H1 (cell line): ENCODE data around the gene RAP2C. TPM values are rescaled to one million over a fixed set of nuclear protein-coding genes. Genes with fewer than 3 reads are reported as not detected.

Source experiments
- ASH2L ChIP-seq: fragments of 200-600, 300-600 bp; sonication (generic); IDR thresholded peaks from one replicate; pipeline ENCODE4 v1.7.1; 2017; ENCODE audit warnings: low read length
- CREB1 ChIP-seq: IDR thresholded peaks from 2 replicates; pipeline ENCODE4 v1.6.1; 2012; ENCODE audit warnings: inconsistent platforms
- EP300 ChIP-seq, 2 experiments: IDR thresholded peaks; 1 replicate in 1 of 2; 2 replicates in 1 of 2; pipeline ENCODE4 v1.6.1; 2011 to 2012; ENCODE audit warnings: low read depth in 2 of 2, low read length in 2 of 2, mild to moderate bottlenecking in 2 of 2, borderline replicate concordance in 1 of 2, inconsistent platforms in 1 of 2, moderate library complexity in 1 of 2
- JUN ChIP-seq: IDR thresholded peaks from 2 replicates; pipeline ENCODE4 v1.6.1; 2011; ENCODE audit warnings: low read depth, mild to moderate bottlenecking, improper control_type of control experiment, low read length
- POLR2A ChIP-seq, 2 experiments: IDR thresholded peaks; 1 replicate in 1 of 2; 2 replicates in 1 of 2; pipeline ENCODE4 v1.6.1; 2011; ENCODE audit warnings: low read depth in 2 of 2, low read length in 2 of 2, mild to moderate bottlenecking in 2 of 2; ENCODE audit errors: control extremely low read depth in 1 of 2
- POLR2AphosphoS5 ChIP-seq: IDR thresholded peaks from 2 replicates; pipeline ENCODE4 v1.6.1; 2011; ENCODE audit warnings: low read depth, low read length
- RFX5 ChIP-seq: IDR thresholded peaks from 2 replicates; pipeline ENCODE4 v1.6.1; 2011; ENCODE audit warnings: low read depth, low read length, improper control_type of control experiment, borderline replicate concordance
- SAP30 ChIP-seq: fragments of 300-600 bp; sonication (generic); IDR thresholded peaks from 2 replicates; pipeline ENCODE4 v1.7.1; 2012; ENCODE audit warnings: low read length, moderate library complexity, mild to moderate bottlenecking, inconsistent platforms; ENCODE audit not compliant: insufficient read depth, insufficient replicate concordance
- SIRT6 ChIP-seq: IDR thresholded peaks from one replicate; pipeline ENCODE4 v1.7.1; 2012; ENCODE audit warnings: low read length, inconsistent platforms
- SUZ12 ChIP-seq: fragments of 200-600 bp; sonication (generic); IDR thresholded peaks from 2 replicates; pipeline ENCODE4 v1.6.1; 2012; ENCODE audit warnings: mild to moderate bottlenecking, inconsistent platforms, low read length, moderate library complexity, mixed read lengths
- TAF7 ChIP-seq: optimal IDR thresholded peaks from 2 replicates; pipeline ENCODE3; 2011; ENCODE audit warnings: low read depth, mild to moderate bottlenecking, inconsistent platforms, low read length, moderate library complexity, borderline replicate concordance
- TEAD4 ChIP-seq: IDR thresholded peaks from 2 replicates; pipeline ENCODE4 v1.6.1; 2012; ENCODE audit warnings: low read depth, low read length, inconsistent platforms, mixed read lengths
- polyA plus RNA-seq, 7 experiments: library from polyadenylated mRNA; depleted of rRNA in 3 of 7; stranded (reverse) in 5 of 7; unstranded in 2 of 7; fragments of >200 nt in 5 of 7; fragments of 200-250 nt in 2 of 7; gene quantifications; 1 replicate in 5 of 7; 2 replicates in 1 of 7; 4 replicates in 1 of 7; pipeline versions ENCODE4 v1.2.1 to v1.2.3, GENCODE V29; 2011 to 2013; ENCODE audit warnings: missing spikeins in 2 of 7, mixed read lengths in 2 of 7
- total RNA-seq: library from RNA; stranded (reverse); fragmentation: NEBNext Ultra II Directional; extraction: Animal tissue kit (Norgen Biotek cat#: 25700); gene quantifications from 2 replicates; pipeline ENCODE4 v1.2.1, GENCODE V29; 2021
- TF ChIP-seq, protein P1 (sequence below), 3 experiments: IDR thresholded peaks; 1 replicate in 2 of 3; 2 replicates in 1 of 3; pipeline versions ENCODE4 v1.5.1 to v1.6.1; 2011; ENCODE audit warnings: low read length in 3 of 3, mild to moderate bottlenecking in 3 of 3, inconsistent platforms in 2 of 3, low read depth in 1 of 3, moderate library complexity in 1 of 3; ENCODE audit not compliant: insufficient read depth in 1 of 3; ENCODE audit errors: control extremely low read depth in 1 of 3

Gene RAP2C
- total and polyA plus RNA-seq, 2 of the 8 experiments (the other 6 are each of a cell fraction or from before 2014, with no cell fraction given) = 4.7 to 20.5 TPM

GRCh38 chrX:132218100-132218812 lies 991 bp downstream of the RAP2C start (continued):
- no peak for TF ChIP-seq SUZ12
- no peak for TF ChIP-seq TEAD4
- TF ChIP-seq SIRT6 = no peak
- no peak; a peak in 1 of 3 replicates for TF ChIP-seq EP300 (IDR thresholded peaks at IDR 0.05; ENCODE audit: borderline replicate concordance in 1 of 2, low read depth in 2 of 2, low read length in 2 of 2)
- 0 out of 2 replicates have a peak, but pooled peaks have one; percentile 33 for TF ChIP-seq POLR2AphosphoS5
- TF ChIP-seq, protein P1, sequence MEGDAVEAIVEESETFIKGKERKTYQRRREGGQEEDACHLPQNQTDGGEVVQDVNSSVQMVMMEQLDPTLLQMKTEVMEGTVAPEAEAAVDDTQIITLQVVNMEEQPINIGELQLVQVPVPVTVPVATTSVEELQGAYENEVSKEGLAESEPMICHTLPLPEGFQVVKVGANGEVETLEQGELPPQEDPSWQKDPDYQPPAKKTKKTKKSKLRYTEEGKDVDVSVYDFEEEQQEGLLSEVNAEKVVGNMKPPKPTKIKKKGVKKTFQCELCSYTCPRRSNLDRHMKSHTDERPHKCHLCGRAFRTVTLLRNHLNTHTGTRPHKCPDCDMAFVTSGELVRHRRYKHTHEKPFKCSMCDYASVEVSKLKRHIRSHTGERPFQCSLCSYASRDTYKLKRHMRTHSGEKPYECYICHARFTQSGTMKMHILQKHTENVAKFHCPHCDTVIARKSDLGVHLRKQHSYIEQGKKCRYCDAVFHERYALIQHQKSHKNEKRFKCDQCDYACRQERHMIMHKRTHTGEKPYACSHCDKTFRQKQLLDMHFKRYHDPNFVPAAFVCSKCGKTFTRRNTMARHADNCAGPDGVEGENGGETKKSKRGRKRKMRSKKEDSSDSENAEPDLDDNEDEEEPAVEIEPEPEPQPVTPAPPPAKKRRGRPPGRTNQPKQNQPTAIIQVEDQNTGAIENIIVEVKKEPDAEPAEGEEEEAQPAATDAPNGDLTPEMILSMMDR (IDR thresholded peaks at IDR 0.05; ENCODE audit: control extremely low read depth in 1 of 3, insufficient read depth in 1 of 3, low read depth in 1 of 3, low read length in 3 of 3) = no peak
- TF ChIP-seq RFX5 = no peak
- TF ChIP-seq ASH2L = no peak
- TF ChIP-seq JUN = no peak
- TF ChIP-seq CREB1 = no peak
- TF ChIP-seq SAP30 = no peak
- peak in 1 of 2 experiments; percentile 47; a peak in 1 of 3 replicates for TF ChIP-seq POLR2A (IDR thresholded peaks at IDR 0.05; ENCODE audit: control extremely low read depth in 1 of 2, low read depth in 2 of 2, low read length in 2 of 2)
- no peak for TF ChIP-seq TAF7
- TF ChIP-seq, all 59 proteins: peak for 4
